IMR-90 (cell line): ENCODE results near the gene SETD2. TPM values are rescaled to one million over a fixed set of nuclear protein-coding genes. Genes with fewer than 3 reads are reported as not detected.

Experiments
- ATAC-seq: fragments of 200-7000 bp; cut with Tn5 transposase; 2 replicates; pipeline ENCODE4 v1.9.1; 2020; ENCODE audit warnings: low read depth, mild to moderate bottlenecking, moderate library complexity
- BruUV-seq: library from RNA; stranded (reverse); fragments of 400-500 nt; replicated peaks from 2 replicates; lab custom pipeline; 2021; lab: Mats Ljungman, UMichigan
- CTCF ChIA-PET: fragments of 300-600 bp; formaldehyde crosslinking; extraction: SDS; loops from one replicate; lab custom pipeline; 2021; ENCODE audit warnings: antibody characterized with exemption; lab: Yijun Ruan, JAX
- POLR2A ChIA-PET: fragments of 300-600 bp; sonication (Branson Sonifier 250); formaldehyde crosslinking; loops from one replicate; lab custom pipeline; 2022; ENCODE audit warnings: antibody characterized with exemption; ENCODE audit not compliant: unreplicated experiment; lab: Charles Lee
- DNase-seq: peaks from one replicate; pipeline ENCODE4 v3.0.0; 2013
- H2AFZ ChIP-seq: replicated peaks from 2 replicates; pipeline ENCODE3; 2013; ENCODE audit warnings: low read length, mild to moderate bottlenecking; ENCODE audit not compliant: poor library complexity
- H2AK5ac ChIP-seq: 2 replicates; pipeline ENCODE4 v1.6.1; 2013; ENCODE audit warnings: low read depth, low read length, inconsistent platforms
- H2AK9ac ChIP-seq: replicated peaks from 2 replicates; pipeline ENCODE3; 2013; ENCODE audit warnings: mild to moderate bottlenecking, low read depth, low read length, moderate library complexity; ENCODE audit not compliant: poor library complexity
- H2BK120ac ChIP-seq: 2 replicates; pipeline ENCODE4 v1.6.1; 2013; ENCODE audit warnings: low read depth, low read length, inconsistent platforms
- H2BK15ac ChIP-seq: 3 replicates; pipeline ENCODE4 v1.6.1; 2013; ENCODE audit warnings: low read depth, low read length, inconsistent platforms
- H2BK20ac ChIP-seq: 2 replicates; pipeline ENCODE4 v1.6.1; 2013; ENCODE audit warnings: low read depth, mild to moderate bottlenecking, inconsistent platforms, low read length, moderate library complexity
- H2BK5ac ChIP-seq: 2 replicates; pipeline ENCODE4 v1.6.1; 2013; ENCODE audit warnings: mild to moderate bottlenecking, low read depth, low read length, inconsistent platforms; ENCODE audit not compliant: poor library complexity, severe bottlenecking
- H3K14ac ChIP-seq: replicated peaks from 2 replicates; pipeline ENCODE4 v1.6.1; 2013; ENCODE audit warnings: low read depth, low read length, inconsistent platforms
- H3K18ac ChIP-seq: 2 replicates; pipeline ENCODE4 v1.6.1; 2013; ENCODE audit warnings: low read depth, low read length, control low read depth
- H3K23ac ChIP-seq: 2 replicates; pipeline ENCODE4 v1.6.1; 2013; ENCODE audit warnings: low read depth, low read length, inconsistent platforms
- H3K27ac ChIP-seq: 2 replicates; pipeline ENCODE4 v1.5.1; 2013; ENCODE audit warnings: mild to moderate bottlenecking, control low read depth, low read length; ENCODE audit not compliant: insufficient read depth
- H3K27me3 ChIP-seq: 2 replicates; pipeline ENCODE4 v1.6.1; 2013; ENCODE audit warnings: low read length; ENCODE audit not compliant: control insufficient read depth, insufficient read depth
- H3K36me3 ChIP-seq: 2 replicates; pipeline ENCODE4 v1.6.1; 2013; ENCODE audit warnings: low read length, mixed read lengths; ENCODE audit not compliant: control insufficient read depth, insufficient read depth
- H3K4ac ChIP-seq: 2 replicates; pipeline ENCODE4 v1.6.1; 2013; ENCODE audit warnings: low read depth, low read length, inconsistent platforms
- H3K4me1 ChIP-seq: 2 replicates; pipeline ENCODE4 v1.6.1; 2013; ENCODE audit warnings: low read length, mixed read lengths; ENCODE audit not compliant: control insufficient read depth, insufficient read depth
- H3K4me2 ChIP-seq: 2 replicates; pipeline ENCODE4 v1.6.1; 2013; ENCODE audit warnings: low read depth, mild to moderate bottlenecking, control low read depth, low read length, moderate library complexity
- H3K4me3 ChIP-seq: 2 replicates; pipeline ENCODE4 v1.5.1; 2013; ENCODE audit warnings: low read depth, mild to moderate bottlenecking, control low read depth, low read length, moderate library complexity; ENCODE audit not compliant: insufficient read depth
- H3K56ac ChIP-seq: 2 replicates; pipeline ENCODE4 v1.6.1; 2013; ENCODE audit warnings: low read length, inconsistent platforms; ENCODE audit not compliant: insufficient read depth; ENCODE audit errors: extremely low read depth
- H3K79me1 ChIP-seq, 2 experiments: 2 replicates each; pipeline ENCODE4 v1.6.1; 2013; ENCODE audit warnings: low read length in 2 of 2, inconsistent platforms in 1 of 2, low read depth in 1 of 2
- H3K9ac ChIP-seq: 2 replicates; pipeline ENCODE4 v1.6.1; 2013; ENCODE audit warnings: low read depth, low read length, control low read depth
- H3K9me1 ChIP-seq: 2 replicates; pipeline ENCODE4 v1.6.1; 2013; ENCODE audit warnings: low read length, inconsistent platforms; ENCODE audit not compliant: insufficient read depth
- H3K9me3 ChIP-seq: 2 replicates; pipeline ENCODE4 v1.6.1; 2013; ENCODE audit warnings: low read length; ENCODE audit not compliant: control insufficient read depth, insufficient read depth
- H4K20me1 ChIP-seq: 2 replicates; pipeline ENCODE4 v1.6.1; 2013; ENCODE audit warnings: low read length, inconsistent platforms; ENCODE audit not compliant: insufficient read depth
- H4K5ac ChIP-seq: 2 replicates; pipeline ENCODE4 v1.6.1; 2013; ENCODE audit warnings: mild to moderate bottlenecking, low read depth, low read length, control low read depth
- H4K8ac ChIP-seq, 2 experiments: 2 replicates each; pipeline ENCODE4 v1.6.1; 2013; ENCODE audit warnings: low read depth in 2 of 2, low read length in 2 of 2, control low read depth in 1 of 2, inconsistent platforms in 1 of 2
- H4K91ac ChIP-seq: 2 replicates; pipeline ENCODE4 v1.6.1; 2013; ENCODE audit warnings: low read depth, low read length, inconsistent platforms; ENCODE audit not compliant: insufficient read depth
- CEBPB ChIP-seq: IDR thresholded peaks from 2 replicates; pipeline ENCODE4 v1.6.1; 2012; ENCODE audit warnings: low read depth, low read length, improper control_type of control experiment
- CHD1 ChIP-seq: IDR thresholded peaks from 2 replicates; pipeline ENCODE4 v1.6.1; 2012; ENCODE audit warnings: low read depth, low read length, improper control_type of control experiment
- FOS ChIP-seq: fragments of 150-350 bp; IDR thresholded peaks from 2 replicates; pipeline ENCODE4 v1.6.1; 2016; ENCODE audit warnings: low read depth, low read length
- RFX5 ChIP-seq: IDR thresholded peaks from 2 replicates; pipeline ENCODE4 v1.8.0; 2012; ENCODE audit warnings: low read depth, mild to moderate bottlenecking, low read length, moderate library complexity
- SMC3 ChIP-seq: fragments of 150-350 bp; IDR thresholded peaks from 2 replicates; pipeline ENCODE4 v1.6.1; 2016; ENCODE audit warnings: low read depth, mild to moderate bottlenecking, antibody characterized with exemption, low read length, moderate library complexity
- WGBS, 2 experiments: methylation state at CpG; one replicate each; pipeline versions ENCODE4 v1.1.5 to v1.1.7; 2013; ENCODE audit warnings: missing lambda C conversion rate in 2 of 2; ENCODE audit not compliant: insufficient read length in 1 of 2; ENCODE audit errors: extremely low coverage in 2 of 2; 5-methylcytosine and 5-hydroxymethylcytosine counted together
- dilution Hi-C: fragments of 300-500 bp; cut with HindIII; formaldehyde crosslinking; loops from one replicate; pipeline ENCODE4 v1.14.3; 2018; ENCODE audit warnings: low sequenced_read_pairs; ENCODE audit not compliant: unreplicated experiment
- in situ Hi-C: fragments of 300-500 bp; cut with MboI; formaldehyde crosslinking; loops from 3 replicates; pipeline ENCODE4 v1.14.3; 2019; ENCODE audit warnings: low sequenced_read_pairs, inconsistent platforms, mixed read lengths
- intact Hi-C: fragments of 100-400 bp; cut with micrococcal nuclease; formaldehyde crosslinking; loops from 2 replicates; pipeline ENCODE4 v1.10.0; 2022
- polyA plus RNA-seq, 3 experiments: library from polyadenylated mRNA; depleted of rRNA; stranded (reverse); fragments of >200 nt; gene quantifications; 2 replicates each; pipeline ENCODE4 v1.2.3, GENCODE V29; 2012; ENCODE audit warnings: low replicate concordance in 1 of 3
- total RNA-seq: library from RNA; depleted of rRNA; stranded (reverse); fragments of >200 nt; gene quantifications from 2 replicates; pipeline ENCODE4 v1.2.3, GENCODE V29; 2012
- TF ChIP-seq, protein P1 (sequence below): fragments of 150-350 bp; IDR thresholded peaks from 2 replicates; pipeline ENCODE4 v1.6.1; 2016; ENCODE audit warnings: low read depth, mild to moderate bottlenecking, low read length, moderate library complexity, borderline replicate concordance

SETD2 gene
- total and polyA plus RNA-seq, 2 of the 4 experiments (the other 2 are of a cell fraction), result 18.3 to 20.1 TPM

DNA sequence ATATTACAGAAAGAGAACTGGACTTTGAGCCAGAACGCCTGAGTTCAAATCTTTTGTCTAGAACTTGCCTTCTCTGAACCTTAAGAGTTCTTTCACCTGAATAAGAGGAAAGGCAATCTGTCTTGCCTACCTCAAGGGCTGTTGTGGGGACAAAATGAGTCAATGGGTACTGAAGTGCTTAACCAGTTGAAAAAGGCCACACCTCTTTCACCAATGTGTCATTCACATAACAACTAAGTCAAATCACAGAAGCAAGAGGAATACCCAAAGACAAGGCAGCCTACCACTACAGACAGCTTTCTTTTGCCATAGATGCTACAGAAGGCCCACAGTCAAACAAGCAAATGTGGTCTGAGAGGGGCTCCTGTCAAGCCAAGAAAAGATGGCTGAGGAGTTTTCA is 144.7 kb downstream of the SETD2 start:
- ATAC-seq, result no peak
- POLR2A ChIA-PET, result no interaction called here

More for the DNA sequence above, 144.7 kb downstream of the SETD2 start:
- Histone ChIP-seq H3K36me3 (peaks cover 21% of the 10 kb centered on the region), H3K4ac (no peak overlapping the region), H2BK120ac (no peak overlapping the region), H4K91ac (no peak overlapping the region), H3K9me3 (no peaks in the 10 kb centered on the region), H2BK5ac (no peak overlapping the region), H3K4me1 (peaks cover 21% of the 10 kb centered on the region), H3K4me3 (no peak overlapping the region), H2BK20ac (no peak overlapping the region), H3K14ac (no peak overlapping the region), H3K56ac (no peak overlapping the region), H3K4me2 (no peak overlapping the region), H3K27ac (no peak overlapping the region), H3K23ac (no peak overlapping the region), H3K79me1 (peaks cover 37 to 83% of the 10 kb centered on the region in 2 experiments), H2AFZ (no peak overlapping the region), H4K20me1 (peaks cover 39% of the 10 kb centered on the region), H4K5ac (no peak overlapping the region), H4K8ac (no peak overlapping the region), H3K18ac (no peak overlapping the region), H2AK9ac (no peak overlapping the region), H2AK5ac (no peak overlapping the region), H3K27me3 (no peaks in the 10 kb centered on the region), H3K9ac (no peak overlapping the region), H3K9me1 (peaks cover 31% of the 10 kb centered on the region), H2BK15ac (no peak overlapping the region)
- no CpG with 5 or more reads among the region's 1 CpG for WGBS, 2 experiments
- dilution Hi-C loops (no loop called here), in situ Hi-C loops (no loop called here), intact Hi-C loops (no loop called here)
- peak; percentile 12 for DNase-seq
- CTCF ChIA-PET, result no interaction called here
- TF ChIP-seq SMC3 (no peak), RFX5 (no peak), CEBPB (no peak), CHD1 (no peak), FOS (no peak)
- TF ChIP-seq, protein P1, sequence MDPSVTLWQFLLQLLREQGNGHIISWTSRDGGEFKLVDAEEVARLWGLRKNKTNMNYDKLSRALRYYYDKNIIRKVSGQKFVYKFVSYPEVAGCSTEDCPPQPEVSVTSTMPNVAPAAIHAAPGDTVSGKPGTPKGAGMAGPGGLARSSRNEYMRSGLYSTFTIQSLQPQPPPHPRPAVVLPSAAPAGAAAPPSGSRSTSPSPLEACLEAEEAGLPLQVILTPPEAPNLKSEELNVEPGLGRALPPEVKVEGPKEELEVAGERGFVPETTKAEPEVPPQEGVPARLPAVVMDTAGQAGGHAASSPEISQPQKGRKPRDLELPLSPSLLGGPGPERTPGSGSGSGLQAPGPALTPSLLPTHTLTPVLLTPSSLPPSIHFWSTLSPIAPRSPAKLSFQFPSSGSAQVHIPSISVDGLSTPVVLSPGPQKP, result no peak
- BruUV-seq, result no TSS peak
